Testis (tissue), 2 donors: Measurements from ENCODE around the gene PIEZO2.

ENCODE experiments used
- POLR2A ChIP-seq: fragments of 450-650 bp; IDR thresholded peaks from one replicate; pipeline ENCODE4 v1.6.1; 2017; ENCODE audit warnings: antibody characterized with exemption, mild to moderate bottlenecking, moderate library complexity
- TF ChIP-seq, protein P1 (sequence below), 3 experiments: fragments of 450-650 bp in 2 of 3; fragments of 200-600 bp in 1 of 3; sonication (generic) in 1 of 3; IDR thresholded peaks; one replicate each; pipeline ENCODE4 v1.5.1; 2016 to 2019; ENCODE audit warnings: antibody characterized with exemption in 3 of 3, mild to moderate bottlenecking in 2 of 3, moderate library complexity in 1 of 3

DNA sequence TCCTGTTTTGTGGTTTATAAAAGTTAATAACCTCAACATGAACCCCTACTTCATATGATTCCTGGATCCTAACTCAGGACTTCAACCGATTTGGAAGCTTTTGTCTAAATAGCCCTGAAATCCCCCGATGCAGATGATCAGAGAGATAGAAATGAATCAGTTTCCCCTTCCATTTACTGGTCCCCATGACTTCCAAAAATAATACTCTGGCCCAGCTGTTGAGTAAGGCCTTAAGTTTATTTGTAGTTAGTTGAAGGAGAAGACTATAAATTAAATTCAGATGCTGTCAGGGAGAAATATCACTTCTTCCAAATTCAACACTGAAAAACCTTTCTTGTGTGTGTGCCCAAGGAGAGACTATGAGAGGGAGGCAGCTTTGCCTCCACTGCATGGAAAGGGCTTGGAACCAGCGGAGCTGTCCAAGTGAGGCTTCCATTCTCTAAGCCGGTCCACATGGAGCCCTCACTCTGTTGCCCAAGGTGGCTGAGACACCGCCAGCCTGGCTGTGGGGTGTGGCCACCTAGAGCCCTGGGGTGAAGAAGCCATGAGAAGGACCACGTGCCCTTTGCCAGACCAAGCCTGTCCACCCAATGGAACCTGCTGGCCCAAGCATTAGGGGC lies 53.6 kb downstream of the PIEZO2 start:
- TF ChIP-seq POLR2A: no peak
- TF ChIP-seq, protein P1, sequence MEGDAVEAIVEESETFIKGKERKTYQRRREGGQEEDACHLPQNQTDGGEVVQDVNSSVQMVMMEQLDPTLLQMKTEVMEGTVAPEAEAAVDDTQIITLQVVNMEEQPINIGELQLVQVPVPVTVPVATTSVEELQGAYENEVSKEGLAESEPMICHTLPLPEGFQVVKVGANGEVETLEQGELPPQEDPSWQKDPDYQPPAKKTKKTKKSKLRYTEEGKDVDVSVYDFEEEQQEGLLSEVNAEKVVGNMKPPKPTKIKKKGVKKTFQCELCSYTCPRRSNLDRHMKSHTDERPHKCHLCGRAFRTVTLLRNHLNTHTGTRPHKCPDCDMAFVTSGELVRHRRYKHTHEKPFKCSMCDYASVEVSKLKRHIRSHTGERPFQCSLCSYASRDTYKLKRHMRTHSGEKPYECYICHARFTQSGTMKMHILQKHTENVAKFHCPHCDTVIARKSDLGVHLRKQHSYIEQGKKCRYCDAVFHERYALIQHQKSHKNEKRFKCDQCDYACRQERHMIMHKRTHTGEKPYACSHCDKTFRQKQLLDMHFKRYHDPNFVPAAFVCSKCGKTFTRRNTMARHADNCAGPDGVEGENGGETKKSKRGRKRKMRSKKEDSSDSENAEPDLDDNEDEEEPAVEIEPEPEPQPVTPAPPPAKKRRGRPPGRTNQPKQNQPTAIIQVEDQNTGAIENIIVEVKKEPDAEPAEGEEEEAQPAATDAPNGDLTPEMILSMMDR (IDR thresholded peaks at IDR 0.05): no peak
